ENCODE data around the gene MCM6.

The MCM6 gene

DNA sequence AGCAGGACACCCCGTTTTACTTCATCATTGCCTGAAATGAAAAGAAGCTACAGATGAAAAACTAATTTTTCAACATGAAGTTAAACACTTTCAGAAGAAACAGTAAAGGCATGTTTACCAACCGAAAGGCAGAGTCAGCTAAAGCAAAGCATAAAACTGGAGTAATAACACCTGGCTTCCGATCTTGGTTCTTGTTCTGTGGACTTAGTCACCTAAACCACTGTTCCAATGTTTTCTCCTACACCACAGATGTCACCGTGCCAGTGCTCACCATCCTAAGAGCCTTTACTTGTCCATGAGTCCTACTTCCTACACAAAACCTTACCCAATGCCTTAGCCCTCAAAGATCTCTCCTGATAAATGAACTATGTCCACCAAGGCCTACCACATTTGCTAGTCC lies 13.5 kb downstream of the MCM6 start:
- DNase-seq: no peak

DNA sequence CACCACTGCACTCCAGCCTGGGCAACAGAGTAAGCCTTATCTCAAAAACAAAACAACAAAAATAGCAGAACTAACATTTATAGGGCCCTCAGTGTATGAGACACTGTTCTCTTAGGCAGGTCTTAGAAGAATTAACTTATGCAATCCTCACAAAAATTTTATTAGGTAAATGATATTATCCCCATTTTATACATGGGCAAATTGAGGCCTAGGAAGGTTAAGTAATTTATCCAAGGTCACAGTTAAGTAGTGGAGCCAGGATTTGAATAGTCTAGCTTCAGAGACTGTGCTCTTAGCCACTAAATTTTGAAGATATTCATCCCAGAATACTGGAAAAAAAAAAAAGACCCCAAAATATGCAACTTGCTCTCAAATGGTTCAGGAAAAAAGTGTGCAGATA lies 22.8 kb downstream of the MCM6 start:
- no peak for DNase-seq

DNA sequence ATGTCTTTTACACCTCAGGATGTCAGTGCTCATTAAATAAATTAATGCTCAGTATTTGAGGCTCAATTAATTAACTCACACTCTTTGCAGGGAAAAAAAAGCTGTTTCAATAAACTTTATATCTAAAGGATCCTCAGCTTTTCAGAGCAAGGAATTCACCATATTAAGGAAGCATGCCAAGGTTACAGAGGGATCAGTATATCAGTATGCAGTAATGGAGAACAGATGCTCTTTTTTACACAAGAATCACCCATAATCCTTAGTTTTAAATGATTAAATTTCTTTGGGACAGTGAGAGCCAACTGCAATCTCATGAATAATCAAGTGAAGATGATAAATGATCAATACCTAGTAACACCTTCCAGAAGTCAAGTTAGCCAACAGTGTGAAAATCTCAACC lies 24.4 kb downstream of the MCM6 start:
- DNase-seq: no peak

DNA sequence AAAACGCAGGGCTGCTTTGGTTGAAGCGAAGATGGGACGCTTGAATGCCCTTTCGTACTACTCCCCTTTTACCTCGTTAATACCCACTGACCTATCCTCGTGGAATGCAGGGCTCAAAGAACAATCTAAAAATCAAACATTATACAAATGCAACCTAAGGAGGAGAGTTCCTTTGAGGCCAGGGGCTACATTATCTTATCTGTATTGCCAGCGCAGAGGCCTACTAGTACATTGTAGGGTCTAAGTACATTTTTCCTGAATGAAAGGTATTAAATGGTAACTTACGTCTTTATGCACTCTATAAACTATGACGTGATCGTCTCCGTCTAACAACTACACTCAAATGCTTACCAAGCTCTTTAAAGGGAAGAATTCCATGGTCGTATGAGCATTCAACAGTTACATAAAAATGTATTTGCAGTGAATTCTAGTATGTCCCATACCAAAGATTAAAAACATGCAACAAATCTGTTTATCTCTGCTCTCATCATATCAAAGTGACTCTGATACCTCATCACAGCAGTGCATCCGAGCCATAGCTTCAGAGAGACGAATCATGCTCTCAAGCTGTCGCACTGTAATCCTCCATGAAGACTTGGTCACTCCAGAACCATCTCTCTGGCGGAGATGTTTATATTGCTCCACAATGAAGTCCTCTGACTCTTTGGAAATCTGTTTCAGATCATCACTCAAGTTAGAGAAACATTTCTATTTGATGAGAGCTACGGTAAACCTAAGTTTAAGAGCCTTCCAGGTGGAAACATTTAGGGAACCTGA lies 25.2 kb downstream of the MCM6 start:
- DNase-seq: no peak

DNA sequence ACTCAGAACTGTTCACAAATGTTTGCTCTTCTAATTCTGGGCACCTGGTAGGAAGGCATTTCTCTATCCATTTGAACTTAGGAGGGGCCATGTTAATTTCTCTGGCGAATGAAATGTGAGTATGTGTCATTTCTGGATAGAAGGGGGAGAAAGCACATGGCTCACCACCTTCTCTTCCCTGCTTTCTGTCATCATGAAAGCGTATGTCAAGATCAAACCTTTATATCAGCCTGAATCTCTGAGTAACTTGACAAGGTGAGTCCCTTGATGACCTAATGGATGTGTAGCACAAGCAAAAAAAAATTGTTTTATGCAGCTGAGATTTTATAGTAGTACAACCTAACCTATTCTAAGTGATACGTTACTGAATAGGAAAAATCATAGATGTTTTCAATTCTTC lies 27.2 kb downstream of the MCM6 start:
- no peak for DNase-seq

DNA sequence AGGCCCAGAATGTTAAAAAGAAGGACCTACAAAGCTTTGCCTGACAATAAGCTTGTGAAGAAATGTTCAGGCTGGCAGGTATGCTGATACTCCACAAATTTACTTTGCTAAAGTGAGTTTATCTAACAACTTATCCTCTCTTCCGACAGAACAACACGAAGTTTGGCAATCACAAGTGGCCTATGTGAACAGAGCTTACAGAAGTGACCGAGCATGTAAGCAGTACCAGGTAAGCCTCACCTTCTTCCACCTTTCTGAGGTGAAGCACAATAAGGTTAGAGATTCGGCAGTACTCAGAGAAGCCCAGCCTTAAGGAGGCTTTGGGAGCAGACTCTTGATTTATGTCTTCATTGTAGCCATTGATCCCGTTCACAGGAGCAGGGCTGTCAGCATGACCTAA lies 30.2 kb downstream of the MCM6 start:
- DNase-seq: no peak

DNA sequence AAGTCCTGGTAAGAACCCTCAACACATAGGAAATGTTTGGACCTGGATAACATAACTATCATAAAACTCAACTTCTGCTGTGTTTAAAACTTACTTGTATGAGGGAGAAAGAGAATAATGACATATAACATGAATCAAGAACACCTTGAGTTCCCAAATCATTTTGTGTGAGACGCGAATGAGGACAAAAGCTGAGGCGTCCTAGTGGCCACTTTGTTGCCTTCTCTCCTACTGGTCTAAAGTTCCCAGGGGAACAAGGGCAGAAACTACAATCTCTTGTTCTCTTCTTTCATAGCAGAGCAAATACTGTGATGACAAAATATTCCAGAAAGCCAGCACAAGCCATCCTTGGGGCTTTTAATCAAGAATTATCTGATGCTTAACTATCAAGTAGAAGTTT lies 31.0 kb downstream of the MCM6 start:
- DNase-seq: no peak

DNA sequence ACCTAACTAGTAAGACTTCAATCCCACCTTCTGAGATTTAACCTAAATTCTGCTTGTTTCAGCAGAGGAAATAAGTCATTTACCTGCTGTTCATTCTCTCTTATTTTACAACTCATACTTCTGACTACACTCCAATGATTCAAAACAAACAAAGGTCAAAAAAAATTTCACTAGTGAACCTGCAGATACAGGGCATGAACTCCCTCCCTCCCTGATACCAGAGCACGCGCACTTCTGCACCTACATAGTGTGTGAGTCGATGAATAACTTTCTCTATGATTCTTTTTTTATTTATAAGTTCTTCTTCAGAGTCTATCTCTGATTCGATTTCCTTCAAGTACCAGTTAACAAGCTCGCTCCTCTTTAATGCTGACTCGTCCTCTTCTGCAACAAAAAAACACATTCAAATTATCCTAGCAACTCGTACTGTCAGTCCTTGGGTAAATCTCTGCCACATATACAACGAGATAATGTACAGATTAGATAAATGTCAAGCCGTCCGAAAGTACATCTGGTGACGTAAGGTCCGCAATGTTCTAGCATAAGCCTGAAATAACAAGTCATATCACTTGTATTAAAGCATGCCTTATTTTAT lies 31.8 kb downstream of the MCM6 start:
- DNase-seq: no peak

DNA sequence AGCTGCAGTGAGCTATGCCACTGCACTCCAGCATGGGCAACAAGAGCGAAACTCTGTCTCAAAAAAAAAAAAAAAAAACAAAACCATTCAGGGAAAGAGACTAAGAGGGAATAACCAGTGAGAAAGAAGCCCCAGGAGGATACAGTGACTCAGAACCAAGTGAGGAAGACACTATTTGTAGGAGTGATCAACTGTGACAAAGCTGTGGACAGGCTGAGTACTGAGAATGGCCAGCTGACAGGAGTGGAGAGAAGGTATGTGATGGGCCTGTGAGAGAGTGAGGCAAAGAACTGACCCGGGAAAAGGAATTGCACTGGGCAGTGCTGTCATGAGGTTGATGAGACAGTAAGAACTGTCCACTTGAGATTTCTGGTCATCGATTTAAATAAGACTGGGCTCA lies 32.6 kb downstream of the MCM6 start:
- no peak for DNase-seq

DNA sequence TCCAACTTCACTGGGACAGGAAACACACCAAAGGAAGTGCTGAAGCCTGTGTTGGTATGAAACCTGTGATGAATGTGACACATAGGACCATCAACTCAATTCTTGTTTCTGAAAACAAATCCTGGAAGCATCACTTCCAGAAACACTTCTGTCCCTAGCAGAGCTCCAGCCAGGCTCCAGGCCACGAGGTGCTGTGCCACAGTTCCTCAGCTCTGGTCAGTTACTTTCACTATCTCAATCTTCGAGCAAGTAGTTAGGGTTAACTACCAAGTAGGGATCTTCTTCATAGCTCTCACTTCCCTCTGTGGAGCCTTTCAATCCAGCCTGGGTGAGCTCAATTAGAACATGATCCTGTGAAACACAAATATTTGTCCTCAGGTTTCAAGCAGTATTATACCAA lies 35.6 kb downstream of the MCM6 start:
- no peak for DNase-seq

DNA sequence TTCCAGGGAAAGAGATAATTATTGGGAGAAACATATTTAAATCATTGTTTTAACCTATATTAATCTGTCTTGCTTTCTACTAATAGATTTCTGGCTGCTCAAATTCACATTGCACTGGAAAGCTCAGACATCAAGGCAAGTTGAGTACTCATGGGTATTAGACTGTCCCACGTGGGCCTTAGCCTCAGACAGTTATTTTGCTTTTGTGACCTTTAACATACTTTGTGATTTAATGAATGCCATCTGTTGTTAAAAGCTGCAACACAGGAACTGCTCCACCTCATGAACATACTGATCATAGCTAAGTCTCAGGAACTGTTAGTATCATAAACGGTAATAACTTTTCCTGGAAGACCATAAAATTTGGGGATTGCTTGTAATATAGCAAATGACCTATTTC lies 36.5 kb downstream of the MCM6 start:
- DNase-seq: no peak

DNA sequence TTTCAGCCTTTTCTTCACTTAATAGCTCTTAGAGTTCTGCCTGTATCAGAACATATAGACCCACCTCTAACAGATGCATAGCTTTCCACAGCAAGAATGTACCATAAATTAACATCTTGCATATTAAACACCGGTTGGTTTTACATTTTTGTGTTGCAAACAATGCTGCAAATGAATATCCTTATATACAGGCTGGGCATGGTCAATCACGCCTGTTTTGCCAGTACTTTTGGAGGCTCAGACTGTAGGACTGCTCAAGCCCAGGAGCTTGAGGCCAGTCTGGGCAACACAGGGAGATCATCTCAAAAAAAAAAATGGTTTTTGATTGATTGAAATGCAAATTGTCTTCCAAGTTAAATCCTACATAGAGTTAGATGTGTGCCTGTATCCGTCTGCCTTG lies 37.7 kb downstream of the MCM6 start:
- no peak for DNase-seq

DNA sequence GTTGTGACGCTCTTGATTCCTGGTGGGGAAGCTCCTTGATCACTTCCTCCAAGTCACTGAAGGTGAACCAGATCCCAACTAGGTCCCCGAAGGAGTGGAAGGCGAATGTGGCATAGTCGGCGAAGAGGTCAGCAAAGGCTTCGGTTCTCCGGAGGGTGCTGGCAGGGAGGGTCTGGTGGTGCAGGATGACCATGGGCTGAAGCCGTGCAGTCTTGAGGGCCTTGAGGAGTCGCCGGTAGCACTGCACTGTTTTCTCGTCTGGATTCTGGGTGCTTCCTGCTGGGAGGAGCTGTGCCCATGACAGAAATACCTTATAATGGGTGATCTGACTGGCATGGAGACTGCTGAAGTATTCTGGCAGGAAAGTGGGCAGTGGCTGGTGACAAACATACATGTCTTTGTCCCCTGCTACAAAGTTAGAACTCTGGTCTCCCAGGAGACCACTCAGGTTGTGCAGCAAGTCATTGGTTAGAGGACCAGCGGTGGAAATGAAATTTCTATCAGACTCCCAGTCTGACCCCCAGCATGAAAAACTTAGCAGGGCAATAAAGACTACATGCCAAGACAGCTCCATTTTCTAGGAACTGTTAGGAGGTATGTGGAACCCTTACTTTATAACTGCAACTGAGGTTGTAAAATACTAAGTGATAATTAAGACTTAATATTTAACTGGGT lies 39.5 kb downstream of the MCM6 start, which contains the start of gene LCT:
TSS of gene LCT (minus strand) at position 589 of the 675 bp plus-strand sequence. CDS start at position 574, 15 bp downstream.
- no peak for DNase-seq

DNA sequence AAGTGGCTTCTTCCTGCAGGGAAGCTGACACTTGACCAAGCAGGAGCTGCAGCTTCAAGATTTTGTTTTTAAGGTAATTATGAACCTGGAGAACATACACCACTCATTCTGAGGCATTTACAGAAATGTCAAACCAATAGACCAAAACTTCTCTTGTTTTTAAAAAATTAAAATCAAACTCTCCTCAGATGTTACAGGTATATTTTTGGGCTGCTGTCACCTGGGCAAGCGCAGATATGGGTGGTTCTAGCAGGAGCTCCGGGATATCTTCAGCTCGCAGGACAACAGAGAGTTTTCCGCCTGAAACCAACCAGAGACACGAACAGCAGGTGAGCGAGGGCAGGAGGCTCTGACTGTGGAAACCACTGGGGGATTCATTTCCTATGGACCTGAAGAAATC lies 43.4 kb downstream of the MCM6 start:
- no peak for DNase-seq

DNA sequence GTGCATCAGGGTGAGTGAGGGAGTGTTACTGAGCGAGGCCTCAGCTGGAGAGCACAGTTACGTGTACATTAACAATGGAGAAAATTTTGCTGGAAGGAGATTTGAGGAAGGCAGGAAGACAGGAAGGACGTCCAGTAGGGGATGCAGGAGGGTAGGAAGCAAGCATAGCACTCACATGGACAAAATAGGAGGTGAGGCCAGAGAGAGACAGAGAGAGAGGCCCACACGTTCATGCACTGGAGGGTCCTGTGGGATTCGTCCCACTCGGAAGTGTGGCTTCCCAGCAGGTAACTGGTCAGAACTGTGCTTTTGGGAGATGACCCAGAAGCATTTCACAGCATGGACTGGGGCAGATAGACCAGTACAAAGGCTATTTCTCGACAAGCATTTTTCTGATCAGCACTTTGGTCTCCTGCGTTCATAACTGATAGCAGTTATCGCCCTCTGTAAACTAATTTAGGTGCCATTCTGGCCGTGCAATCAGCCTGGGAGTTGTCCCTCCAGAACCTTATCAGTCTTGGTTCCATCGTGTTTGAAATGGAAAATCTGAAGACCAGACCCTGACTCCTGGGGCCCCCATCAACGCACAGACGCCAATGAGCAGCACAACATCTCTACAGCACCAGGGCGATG lies 44.9 kb downstream of the MCM6 start:
- DNase-seq: no peak

DNA sequence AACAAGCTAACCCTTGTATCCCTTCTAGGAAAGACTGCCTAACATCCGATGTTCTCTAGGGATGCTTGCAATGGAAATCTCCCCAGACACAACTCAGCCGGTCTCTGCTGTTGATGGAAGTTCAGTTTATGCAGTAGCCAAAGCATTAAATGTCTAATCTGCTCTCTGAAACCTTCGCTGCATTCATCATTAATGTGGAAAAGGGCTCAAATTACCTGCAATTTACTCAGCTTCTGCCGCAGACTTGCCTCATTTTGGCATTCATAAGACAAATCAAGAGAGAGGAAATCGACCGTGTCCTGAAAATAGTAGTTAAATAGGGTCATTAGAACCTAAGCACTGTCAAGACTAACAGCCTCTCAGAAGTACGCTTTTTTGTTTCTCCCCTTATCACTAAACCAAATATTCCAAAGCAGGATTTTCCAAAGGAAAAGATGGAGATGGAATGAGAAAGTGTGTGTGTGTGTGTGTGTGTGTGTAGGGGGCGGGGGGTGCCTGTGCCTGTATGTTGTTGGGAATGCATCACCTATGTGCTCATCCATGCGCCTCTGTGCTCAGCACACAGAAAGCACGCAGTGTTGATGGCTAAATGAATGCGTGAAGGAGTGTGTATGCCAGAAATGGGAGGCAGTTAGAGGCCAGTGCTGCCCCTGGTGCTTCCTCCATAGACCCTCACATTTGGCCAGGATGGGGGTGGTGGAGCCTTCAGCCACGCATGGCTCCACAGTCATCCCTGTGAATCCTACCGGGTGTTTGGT lies 46.7 kb downstream of the MCM6 start:
- DNase-seq: no peak

DNA sequence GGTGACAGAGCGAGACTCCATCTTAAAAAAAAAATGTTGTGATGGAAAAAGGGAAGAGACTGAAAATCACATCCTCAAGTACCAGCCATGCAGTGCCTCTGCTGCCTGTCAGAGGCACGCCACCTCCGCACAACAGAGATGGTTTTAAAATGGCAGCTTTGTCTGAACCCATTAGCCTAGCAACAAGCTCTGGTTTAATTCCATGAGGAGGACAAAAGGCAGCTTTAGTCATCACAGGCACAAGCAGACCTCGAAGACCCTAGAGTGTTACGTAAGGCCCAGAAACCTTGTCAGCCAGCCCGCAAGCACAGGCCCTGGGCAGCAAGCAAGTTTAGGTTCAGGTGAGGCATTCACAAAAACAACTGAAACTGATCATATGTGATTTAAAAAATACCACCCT lies 49.7 kb downstream of the MCM6 start:
- DNase-seq: no peak

DNA sequence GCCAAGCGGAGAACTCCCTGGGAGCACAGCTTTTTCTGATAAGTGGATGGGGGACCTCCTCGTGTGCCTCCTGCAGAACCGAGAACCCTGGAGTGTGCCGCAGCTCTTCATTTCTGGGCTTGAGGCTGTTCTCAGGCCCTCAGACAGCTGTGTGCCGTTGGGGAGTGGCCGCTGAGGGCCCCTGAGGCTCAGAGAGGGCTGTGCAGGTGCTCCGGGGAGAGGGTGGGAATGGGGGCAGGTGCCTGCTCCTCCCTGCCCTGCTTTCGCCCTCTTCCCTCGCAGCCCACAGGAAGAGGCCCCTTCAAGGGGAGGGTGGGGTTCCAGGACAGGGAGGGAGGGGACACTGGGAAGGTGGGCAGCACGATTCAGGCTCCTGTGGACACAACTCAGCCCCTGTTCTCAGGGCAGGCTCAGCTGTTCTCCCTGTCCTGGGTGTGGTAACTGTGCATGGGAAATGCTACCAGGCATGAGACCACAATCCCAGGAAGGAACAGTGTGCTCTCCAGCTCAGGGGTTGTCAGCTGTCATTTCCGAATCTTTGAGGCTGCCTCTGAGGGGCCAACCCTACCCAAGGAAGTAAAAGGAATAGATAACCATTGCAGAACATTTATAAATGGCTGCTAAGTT lies 50.6 kb downstream of the MCM6 start:
- no peak for DNase-seq

DNA sequence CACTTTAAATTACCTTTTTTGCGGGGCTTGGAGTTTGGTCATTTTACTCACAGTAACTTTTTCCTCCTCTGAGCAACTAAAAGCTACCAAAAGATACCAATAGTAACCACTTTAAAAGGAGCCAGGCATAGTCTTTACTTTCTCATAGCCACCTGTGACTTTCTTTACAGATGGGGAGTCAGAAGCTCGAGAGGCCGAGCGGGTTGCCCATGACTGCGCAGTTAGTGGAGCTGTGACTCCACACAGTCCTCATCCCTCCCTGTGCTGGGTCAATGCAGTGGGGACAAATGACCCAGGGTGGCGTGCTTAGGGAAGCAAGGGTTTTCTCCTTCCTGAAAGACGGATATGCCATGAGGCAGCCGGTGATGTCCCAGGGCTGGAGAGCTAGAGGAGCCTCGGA lies 51.1 kb downstream of the MCM6 start:
- no peak for DNase-seq

DNA sequence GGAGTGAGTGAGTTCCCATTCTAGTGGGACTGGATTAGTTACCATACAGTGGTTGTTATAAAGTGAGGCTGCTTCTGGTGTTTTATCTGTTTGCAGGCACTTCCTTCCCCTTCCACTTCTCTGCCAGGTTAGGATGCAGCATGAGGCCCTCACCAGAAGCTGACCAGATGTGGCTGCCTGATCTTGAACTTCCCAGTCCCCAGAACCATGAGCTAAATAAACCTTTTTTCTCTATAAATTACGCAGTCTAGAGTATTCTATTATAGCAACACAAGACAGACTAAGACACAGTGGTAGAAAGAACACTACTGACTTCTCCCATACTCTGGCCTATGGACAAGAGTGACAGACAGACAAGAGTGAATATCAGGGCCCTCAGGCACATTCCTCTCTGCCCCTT lies 53.4 kb downstream of the MCM6 start:
- DNase-seq: no peak

DNA sequence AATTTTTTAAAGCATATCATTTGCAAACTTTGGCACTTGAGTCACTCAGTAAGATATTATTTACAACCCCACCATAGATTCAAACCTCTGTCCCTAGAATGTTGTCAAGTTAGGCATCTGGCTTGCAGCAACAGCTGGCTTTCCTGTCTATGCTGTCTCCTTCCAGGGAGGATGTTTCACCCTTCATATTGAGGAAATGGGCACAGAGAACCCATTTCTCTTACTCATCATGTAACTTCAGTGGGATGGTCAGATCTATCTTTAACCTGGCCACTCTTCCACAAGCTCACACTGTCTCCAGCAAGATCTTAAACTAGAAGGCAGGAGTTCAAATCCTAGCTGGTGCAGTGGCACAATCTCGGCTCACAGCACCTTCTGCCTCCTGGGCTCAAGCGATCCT lies 55.1 kb downstream of the MCM6 start:
- DNase-seq: no peak

DNA sequence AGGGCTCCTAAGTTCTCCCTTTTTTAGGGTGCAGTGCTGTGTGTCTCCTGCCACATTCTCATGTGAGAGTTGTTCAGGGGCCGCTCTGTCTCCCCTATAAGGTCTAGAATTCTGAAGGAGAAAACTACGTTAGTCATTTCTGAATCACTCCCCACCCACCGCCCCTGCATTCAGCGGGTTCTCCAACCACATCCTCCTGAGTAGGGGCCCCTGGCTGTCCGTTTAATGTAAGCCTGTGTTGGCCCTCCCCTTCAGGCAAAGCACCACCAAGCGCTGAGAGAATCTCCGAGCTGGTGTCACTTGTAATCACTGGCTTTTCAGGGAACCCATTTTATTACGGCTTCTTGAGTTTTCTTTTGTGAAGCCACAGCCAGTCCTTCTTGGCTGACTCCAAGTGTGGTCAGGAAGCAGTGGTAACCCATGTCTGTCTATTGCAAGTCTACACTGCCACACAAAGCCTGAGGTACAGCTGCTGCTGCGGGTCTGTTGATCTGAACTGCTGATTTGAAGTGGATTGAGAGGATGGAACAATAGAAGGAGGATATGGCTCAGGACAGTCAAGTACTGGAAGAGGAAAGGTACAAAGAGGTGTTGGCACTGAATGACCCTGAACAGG lies 56.1 kb downstream of the MCM6 start:
- peak; percentile 45 for DNase-seq
